ENCODE results near the gene JAM2.
A peak's percentile ranks its signal among the peaks of the same experiment; 100 is the strongest.

The JAM2 gene

GRCh38 chr21:25626757-25627156 is 12.3 kb upstream of the JAM2 start:
- no peaks in the 10 kb centered on the region for H3K9me3 ChIP-seq (ENCODE audit: control insufficient read depth, low read length)
- H3K27ac ChIP-seq, result peak overlapping the region; percentile 22
- no peak overlapping the region for H3K4me2 ChIP-seq (ENCODE audit: low read length)
- H3K27me3 ChIP-seq (ENCODE audit: control insufficient read depth, insufficient read depth, low read length), result no peaks in the 10 kb centered on the region
- no peak overlapping the region for H3K9ac ChIP-seq
- H3K79me2 ChIP-seq, result no peaks in the 10 kb centered on the region
- H3K36me3 ChIP-seq (ENCODE audit: control insufficient read depth, insufficient read depth, low read length), result no peaks in the 10 kb centered on the region
- H2AFZ ChIP-seq, result no peak overlapping the region
- no peak for TF ChIP-seq CTCF (IDR thresholded peaks at IDR 0.05)
- H3K4me3 ChIP-seq (ENCODE audit: low read depth, low read length), result no peak overlapping the region
- no peaks in the 10 kb centered on the region for H3K4me1 ChIP-seq

- no peak for TF ChIP-seq CTCF (IDR thresholded peaks at IDR 0.05)
- H3K27ac ChIP-seq, result no peak overlapping the region
- no peaks in the 10 kb centered on the region for H3K9me3 ChIP-seq (ENCODE audit: control insufficient read depth, low read length)
- H3K36me3 ChIP-seq (ENCODE audit: control insufficient read depth, insufficient read depth, low read length), result no peaks in the 10 kb centered on the region
- H3K27me3 ChIP-seq (ENCODE audit: control insufficient read depth, insufficient read depth, low read length), result no peaks in the 10 kb centered on the region
- no peak overlapping the region for H3K4me3 ChIP-seq (ENCODE audit: low read depth, low read length)
- H3K9ac ChIP-seq, result no peak overlapping the region
- H3K4me2 ChIP-seq (ENCODE audit: low read length), result no peak overlapping the region
- H3K79me2 ChIP-seq, result no peaks in the 10 kb centered on the region
- no peaks in the 10 kb centered on the region for H3K4me1 ChIP-seq
- no peak overlapping the region for H2AFZ ChIP-seq
Measured at GRCh38 chr21:25632296-25632695, 6.8 kb upstream of the JAM2 start.

GRCh38 chr21:25635310-25635709 is 3.7 kb upstream of the JAM2 start:
- Histone ChIP-seq H3K4me3 (ENCODE audit: low read depth, low read length) (no peak overlapping the region), H2AFZ (no peak overlapping the region), H3K27ac (no peak overlapping the region), H3K79me2 (no peaks in the 10 kb centered on the region), H3K9ac (no peak overlapping the region), H3K9me3 (ENCODE audit: control insufficient read depth, low read length) (no peaks in the 10 kb centered on the region), H3K4me1 (no peaks in the 10 kb centered on the region), H3K36me3 (ENCODE audit: control insufficient read depth, insufficient read depth, low read length) (no peaks in the 10 kb centered on the region), H3K4me2 (ENCODE audit: low read length) (no peak overlapping the region), H3K27me3 (ENCODE audit: control insufficient read depth, insufficient read depth, low read length) (no peaks in the 10 kb centered on the region)
- TF ChIP-seq CTCF (IDR thresholded peaks at IDR 0.05), result no peak

GRCh38 chr21:25636727-25637126 is 2.3 kb upstream of the JAM2 start:
- H3K4me3 ChIP-seq (ENCODE audit: low read depth, low read length), result no peak overlapping the region
- no peaks in the 10 kb centered on the region for H3K36me3 ChIP-seq (ENCODE audit: control insufficient read depth, insufficient read depth, low read length)
- no peak overlapping the region for H3K4me2 ChIP-seq (ENCODE audit: low read length)
- no peak overlapping the region for H3K9ac ChIP-seq
- no peak for TF ChIP-seq CTCF (IDR thresholded peaks at IDR 0.05)
- H3K27me3 ChIP-seq (ENCODE audit: control insufficient read depth, insufficient read depth, low read length), result no peaks in the 10 kb centered on the region
- H3K79me2 ChIP-seq, result no peaks in the 10 kb centered on the region
- H3K4me1 ChIP-seq, result no peaks in the 10 kb centered on the region
- H2AFZ ChIP-seq, result no peak overlapping the region
- no peak overlapping the region for H3K27ac ChIP-seq
- H3K9me3 ChIP-seq (ENCODE audit: control insufficient read depth, low read length), result no peaks in the 10 kb centered on the region

- Histone ChIP-seq H3K4me3 (ENCODE audit: low read depth, low read length) (peak overlapping the region; percentile 63), H3K27ac (peak overlapping the region; percentile 43), H3K36me3 (ENCODE audit: control insufficient read depth, insufficient read depth, low read length) (no peaks in the 10 kb centered on the region), H3K9ac (no peak overlapping the region), H3K79me2 (no peaks in the 10 kb centered on the region), H3K4me2 (ENCODE audit: low read length) (peak overlapping the region; percentile 77), H3K27me3 (ENCODE audit: control insufficient read depth, insufficient read depth, low read length) (no peaks in the 10 kb centered on the region), H2AFZ (no peak overlapping the region), H3K4me1 (no peaks in the 10 kb centered on the region), H3K9me3 (ENCODE audit: control insufficient read depth, low read length) (no peaks in the 10 kb centered on the region)
- TF ChIP-seq CTCF (IDR thresholded peaks at IDR 0.05), result no peak
Measured at GRCh38 chr21:25637851-25638659, 1.0 kb upstream of the JAM2 start.

Data from parathyroid adenoma (tissue), 2 donors.